T-helper 1 cell (primary cell): ENCODE data around the gene POLRMT.
"Not testable (repeated sequence)": the region's sequence is repeated elsewhere in the genome, so short reads cannot be mapped to it uniquely, and the experiment has no call there.

Experiments
- DNase-seq, 5 donors: peaks; one replicate each; pipeline ENCODE4 v3.0.0-alpha.2; 2012 to 2020

The POLRMT gene

DNA sequence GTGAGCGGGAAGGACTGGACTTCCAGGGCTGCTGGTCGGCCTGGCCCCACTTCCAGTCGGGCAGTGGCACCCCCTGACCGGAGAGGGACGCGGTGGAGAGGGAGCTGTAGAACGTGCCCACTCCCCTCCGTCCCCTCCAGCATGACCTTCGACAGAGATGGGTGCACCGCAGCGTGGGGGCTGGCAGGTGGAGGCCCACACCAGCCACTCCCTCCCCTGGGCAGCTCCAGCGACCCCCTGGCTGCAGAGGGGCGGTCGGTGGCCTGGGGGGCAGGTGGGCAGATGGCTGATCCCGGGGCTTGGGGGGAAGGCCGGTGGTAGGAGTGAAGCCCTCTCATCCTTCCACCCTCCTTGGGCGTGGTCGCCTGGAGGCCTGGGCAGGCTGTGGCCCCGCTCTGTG is 41.2 kb downstream of the POLRMT start:
- no peak for DNase-seq

DNA sequence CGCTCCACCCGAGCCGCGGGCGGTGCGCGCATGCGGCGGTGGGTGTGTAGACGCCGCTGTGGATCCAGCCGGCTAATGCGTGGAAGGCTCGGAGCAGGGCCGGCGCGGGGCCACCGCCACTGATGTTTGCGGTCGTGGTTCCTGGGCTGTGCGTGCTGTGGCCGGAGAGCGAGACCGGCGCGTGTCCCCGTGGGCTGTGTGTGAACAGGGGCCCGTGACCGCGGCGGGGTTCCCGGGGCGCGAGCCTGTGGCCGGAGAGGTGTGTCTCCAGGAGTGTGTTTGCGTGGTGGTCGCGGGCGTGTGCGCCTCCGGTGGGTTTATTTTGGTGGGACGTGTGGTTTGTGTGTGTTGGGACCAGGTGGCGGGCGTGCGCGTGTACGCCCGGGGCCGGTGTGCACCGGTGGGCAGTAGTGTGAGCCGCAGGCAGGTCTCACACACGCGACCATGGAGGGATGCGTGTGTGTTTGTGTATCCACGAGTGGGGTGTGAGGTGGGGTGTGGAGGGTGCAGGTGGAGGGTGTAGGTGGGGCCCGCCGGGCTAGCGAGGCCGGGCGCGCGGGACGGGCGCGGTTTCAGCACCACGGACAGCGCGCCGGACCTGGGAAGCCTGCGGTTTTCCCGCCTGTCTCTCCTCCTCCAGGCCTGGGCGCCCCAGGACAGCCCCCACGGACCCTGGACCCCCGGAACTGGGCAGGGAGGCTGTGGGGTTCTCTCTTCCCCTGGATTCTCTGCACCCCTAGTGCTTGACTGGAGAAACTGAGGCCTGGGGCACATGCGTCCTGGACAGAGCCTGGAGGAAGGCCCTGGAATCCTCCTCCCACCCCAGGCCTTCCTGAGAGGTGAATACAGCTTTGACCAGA is 42.0 kb downstream of the POLRMT start:
- DNase-seq, result no peak

DNA sequence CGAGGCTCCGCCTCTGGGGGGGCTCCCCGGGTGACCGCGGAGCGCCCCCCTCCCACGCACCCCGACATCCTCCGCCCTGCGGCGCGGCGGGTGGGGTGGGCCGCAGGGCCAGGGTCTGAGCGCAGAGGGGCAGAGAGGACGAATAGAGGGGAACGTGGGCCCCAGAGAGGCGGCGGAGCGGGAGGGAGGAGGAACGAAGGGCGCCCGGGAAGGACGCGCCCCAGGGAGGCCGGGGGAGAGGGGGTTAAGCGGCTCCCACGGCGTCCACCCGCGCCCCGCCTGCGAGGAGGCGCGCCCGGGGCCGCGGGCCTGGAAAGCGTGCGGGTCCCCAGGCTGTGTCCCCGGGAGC is 42.6 kb downstream of the POLRMT start:
- DNase-seq, result no peak

DNA sequence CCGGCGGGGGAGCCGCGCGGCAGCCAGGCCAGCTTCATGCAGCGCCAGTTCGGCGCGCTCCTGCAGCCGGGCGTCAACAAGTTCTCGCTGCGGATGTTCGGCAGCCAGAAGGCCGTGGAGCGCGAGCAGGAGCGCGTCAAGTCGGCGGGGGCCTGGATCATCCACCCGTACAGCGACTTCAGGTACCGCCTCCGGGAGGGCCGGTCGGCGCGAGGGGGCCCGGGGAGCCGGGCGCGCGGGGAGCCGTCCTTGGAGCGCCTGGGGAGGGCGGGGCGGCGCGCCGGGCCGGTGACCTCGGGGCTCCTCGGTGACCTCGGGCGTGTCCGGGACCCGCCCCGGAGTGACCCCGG is 43.0 kb downstream of the POLRMT start:
- DNase-seq, result peak in 1 of 5 donors; percentile 24

DNA sequence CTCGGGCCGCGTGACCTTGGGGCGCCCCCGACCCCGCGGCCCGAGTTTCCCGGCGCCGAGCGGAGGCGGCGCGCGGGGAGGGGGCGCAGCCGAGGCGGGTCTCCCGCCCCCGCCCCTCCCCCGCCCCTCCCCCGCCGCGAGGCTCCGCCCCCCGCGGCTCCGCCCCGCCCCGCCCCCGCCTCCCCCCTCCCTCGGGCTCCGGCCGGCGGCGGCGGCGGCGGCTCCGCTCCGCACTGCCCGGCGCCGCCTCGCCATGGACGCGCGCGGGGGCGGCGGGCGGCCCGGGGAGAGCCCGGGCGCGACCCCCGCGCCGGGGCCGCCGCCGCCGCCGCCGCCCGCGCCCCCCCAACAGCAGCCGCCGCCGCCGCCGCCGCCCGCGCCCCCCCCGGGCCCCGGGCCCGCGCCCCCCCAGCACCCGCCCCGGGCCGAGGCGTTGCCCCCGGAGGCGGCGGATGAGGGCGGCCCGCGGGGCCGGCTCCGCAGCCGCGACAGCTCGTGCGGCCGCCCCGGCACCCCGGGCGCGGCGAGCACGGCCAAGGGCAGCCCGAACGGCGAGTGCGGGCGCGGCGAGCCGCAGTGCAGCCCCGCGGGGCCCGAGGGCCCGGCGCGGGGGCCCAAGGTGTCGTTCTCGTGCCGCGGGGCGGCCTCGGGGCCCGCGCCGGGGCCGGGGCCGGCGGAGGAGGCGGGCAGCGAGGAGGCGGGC is 43.5 kb downstream of the POLRMT start, which contains the start of gene HCN2:
Gene HCN2, plus strand, starts transcription at position 189 of the 703 bp plus-strand sequence. Its CDS starts 65 bp downstream, at position 254.
- no peak for DNase-seq

DNA sequence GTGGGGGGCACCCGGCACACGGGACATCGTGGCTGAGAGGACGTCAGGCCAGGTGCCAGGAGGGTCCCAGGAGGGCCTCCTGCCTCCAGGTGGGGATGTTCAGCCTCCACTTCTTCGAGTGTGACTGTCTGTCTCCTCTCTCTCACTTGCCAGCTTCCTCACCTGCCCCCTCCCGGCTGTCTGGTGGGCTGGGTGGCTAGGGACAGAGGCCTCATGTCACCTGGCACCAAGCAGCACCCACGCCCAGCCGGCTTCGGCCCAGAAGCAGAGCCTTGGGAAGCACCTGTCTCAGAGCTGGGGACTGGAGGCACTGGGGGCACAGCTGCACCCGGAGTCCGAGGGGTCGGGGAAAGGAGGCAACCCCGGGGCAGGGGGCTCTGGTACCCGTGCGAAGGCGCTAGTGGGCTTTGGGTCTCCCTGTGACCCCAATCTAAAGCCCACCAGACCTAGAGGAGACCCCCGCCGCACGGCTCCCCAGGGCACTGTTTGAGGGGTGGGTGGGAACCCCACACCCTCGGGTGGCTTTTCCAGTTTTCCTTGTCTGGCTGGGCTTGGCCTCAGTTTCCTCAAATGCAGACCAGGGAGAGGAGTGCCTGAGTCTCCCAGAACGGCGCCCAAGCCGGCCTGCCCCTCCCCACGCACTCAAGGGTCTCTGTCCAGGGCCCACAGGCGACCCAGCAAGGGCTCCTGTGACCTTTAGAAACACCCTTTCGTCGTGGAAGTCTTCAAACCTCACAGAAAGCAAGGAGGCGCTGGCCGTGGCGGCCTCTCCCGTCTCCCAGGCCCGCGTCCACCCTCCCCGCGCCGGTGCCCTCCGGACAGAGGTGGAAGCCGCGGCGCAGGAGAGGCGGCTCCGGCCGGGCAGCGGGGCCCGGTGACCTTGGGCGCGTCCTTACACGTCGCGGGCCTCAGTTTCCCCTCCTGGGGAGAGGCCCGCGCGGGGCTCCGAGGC is 44.3 kb downstream of the POLRMT start:
- DNase-seq, result no peak

DNA sequence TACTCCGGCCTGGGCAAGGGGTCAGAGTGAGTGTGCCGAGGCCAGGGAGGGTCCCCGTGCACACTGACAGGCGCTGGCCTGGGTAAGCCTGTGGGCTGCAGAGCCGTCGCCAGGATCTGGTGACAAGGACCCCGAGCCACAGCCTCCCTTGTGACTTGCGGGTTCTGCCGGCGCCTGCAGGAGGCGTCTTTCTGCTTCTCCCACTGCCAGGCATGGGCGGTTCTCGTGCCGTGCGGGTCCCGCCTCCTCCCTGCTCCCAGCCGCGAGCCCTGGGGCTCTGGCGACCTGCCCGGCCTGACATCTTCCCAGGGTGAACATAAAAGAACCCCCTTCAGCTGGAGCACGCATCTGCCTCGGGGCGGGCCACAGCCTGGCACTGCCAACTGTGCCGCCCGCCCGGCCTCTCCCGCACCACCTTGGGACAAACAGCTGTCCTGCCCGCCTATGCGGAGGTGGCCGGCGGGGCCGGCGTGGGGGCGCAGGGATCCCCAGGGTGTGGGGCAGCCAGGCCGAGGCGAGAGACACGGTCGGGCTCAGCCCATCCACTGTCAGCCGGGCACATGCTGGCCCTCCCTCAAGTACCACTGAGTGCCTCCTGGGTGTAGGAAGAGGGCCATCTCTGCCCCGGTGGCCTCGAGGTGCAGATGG is 45.1 kb downstream of the POLRMT start:
- peak; percentile 38 to 61 (median 57) for DNase-seq

DNA sequence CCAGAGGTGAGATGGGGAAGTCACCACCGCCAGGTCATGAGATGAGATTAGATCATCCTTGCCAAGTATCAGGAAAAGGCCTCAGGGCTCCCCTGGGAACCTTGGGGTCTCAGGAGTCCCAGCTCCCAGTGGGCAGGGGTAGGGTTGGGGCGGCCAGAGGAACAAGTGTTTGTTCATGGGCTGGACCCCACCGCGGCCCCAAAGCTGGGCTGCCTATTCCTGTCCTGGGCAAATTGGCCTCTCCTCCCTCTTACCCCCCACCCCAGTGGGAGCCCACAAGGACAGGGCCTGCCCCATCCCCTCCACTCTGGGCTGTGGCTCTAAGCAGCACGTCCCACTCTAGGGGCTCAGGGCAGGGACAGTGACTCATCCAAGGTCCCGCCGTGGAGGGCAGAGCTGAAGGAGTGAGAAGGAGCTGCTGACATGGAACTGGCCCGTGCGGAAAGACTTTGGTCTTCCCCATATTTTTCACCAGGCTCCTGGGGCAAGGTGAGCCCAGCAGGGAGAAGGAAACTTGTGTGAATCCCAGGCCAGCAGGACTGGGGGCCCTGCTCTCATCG is 47.7 kb downstream of the POLRMT start:
- DNase-seq, result no peak

DNA sequence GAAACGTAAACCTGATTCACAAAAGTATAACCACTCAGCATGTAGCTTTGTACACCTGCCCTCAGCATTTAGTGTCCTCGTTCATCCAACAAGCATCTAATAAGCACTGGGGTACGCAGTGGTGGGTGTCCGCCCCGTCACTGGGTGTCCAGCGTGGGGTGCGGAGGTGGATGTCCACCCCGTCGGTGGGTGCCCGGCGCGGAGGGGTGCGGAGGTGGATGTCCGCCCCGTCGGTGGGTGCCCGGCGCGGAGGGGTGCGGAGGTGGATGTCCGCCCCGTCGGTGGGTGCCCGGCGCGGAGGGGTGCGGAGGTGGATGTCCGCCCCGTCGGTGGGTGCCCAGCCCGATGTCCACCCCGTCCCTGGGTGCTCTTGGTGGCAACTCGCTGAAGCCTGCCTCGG is 48.2 kb downstream of the POLRMT start:
- DNase-seq, result not testable (repeated sequence)

DNA sequence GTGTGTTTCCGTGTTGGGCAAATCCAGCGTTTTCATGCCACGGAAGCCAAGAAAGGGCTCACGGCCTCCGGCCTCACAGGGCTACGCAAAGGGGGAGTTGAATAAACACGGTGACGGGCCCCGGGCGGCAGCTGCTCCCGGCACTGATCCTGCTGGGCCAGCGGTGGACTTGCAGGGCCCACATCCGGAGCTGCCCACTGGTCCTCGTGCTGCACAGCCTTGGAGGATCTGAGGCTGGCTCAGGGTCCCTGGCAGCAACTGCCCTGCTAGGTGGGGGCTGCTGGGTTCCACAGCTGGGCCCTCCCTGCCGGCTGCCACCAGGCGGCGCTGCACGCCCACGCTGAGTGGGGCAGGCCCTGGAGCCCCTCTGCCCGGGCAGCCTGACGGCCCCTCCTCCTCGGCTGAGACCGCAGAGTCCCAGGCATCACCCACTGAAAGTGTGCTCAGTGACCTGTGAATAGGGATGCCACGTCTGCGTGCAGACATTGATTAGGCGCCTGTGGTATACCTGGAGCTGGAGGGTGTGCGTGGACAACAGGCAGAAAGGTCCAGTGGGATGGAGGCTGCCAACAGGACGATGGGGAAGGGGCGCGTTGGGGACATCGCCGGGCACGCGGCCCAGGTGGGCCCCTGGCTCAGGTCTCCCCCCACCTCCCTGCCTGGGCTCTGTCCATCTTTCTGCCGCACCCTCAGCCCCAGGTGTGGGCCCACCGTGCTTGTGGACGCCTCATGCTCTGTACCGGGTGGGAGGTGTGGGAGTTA is 48.9 kb downstream of the POLRMT start:
- peak; percentile 39 to 65 (median 50) for DNase-seq

DNA sequence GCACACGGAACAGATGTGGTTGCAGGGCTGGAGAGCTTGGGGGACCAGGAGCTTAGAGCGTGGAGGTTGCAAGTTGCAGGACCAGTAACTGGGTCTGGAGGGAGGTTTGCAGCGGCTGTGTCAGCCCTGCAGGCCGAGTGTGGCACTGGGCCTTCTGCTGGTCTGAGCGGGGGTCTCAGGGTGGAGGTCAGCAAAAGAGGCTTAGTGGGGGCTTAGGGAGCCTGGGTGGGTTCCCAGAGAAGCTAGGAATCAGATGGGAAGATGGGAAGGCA is 49.4 kb downstream of the POLRMT start:
- no peak for DNase-seq

DNA sequence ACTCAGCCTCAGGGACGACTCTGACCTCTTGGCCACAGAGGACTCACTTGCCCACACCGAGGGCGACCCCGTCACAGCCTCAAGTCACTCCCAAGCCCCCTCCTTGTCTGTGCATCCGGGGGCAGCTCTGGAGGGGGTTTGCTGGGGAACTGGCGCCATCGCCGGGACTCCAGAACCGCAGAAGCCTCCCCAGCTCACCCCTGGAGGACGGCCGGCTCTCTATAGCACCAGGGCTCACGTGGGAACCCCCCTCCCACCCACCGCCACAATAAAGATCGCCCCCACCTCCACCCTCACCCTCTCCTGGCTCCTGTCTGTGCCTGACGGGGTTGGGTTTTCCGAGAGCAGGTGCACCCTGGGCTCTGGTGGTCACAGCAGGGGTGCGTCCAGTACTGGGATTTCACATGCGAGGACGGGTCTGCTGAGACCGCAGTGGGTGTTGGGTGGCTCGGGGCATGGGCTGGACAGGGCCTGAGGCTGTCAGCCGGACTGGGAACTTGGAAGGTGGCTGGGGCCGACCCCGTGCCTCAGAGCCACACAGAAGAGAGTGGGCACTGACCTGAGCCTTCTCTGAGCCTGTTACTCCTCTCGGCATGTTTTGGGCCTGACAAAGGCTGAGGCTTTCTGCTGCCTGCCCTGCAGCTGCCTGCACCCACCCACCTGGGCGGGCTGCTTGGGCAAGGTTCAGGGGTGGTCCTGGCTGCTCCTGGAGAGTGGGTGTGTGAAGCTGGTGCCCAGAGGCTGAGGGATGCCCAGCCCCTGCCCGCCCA is 50.0 kb downstream of the POLRMT start:
- no peak for DNase-seq

DNA sequence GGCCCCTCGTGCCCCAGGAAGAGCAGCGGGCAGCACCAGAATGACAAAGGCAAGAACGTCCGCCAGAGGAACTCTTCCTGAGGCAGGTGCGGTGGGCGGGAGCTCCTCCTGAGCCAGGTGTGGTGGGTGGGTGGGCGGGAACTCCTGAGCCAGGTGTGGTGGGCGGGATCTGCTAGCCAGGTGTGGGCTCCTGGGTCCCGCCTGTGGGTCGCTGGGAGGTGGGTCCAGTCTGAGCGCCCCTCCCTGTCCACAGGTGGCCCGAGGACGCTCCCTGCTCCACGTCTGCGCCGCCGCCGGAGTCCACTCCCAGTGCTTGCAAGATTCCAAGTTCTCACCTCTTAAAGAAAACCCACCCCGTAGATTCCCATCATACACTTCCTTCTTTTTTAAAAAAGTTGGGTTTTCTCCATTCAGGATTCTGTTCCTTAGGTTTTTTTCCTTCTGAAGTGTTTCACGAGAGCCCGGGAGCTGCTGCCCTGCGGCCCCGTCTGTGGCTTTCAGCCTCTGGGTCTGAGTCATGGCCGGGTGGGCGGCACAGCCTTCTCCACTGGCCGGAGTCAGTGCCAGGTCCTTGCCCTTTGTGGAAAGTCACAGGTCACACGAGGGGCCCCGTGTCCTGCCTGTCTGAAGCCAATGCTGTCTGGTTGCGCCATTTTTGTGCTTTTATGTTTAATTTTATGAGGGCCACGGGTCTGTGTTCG is 50.7 kb downstream of the POLRMT start:
- no peak for DNase-seq

DNA sequence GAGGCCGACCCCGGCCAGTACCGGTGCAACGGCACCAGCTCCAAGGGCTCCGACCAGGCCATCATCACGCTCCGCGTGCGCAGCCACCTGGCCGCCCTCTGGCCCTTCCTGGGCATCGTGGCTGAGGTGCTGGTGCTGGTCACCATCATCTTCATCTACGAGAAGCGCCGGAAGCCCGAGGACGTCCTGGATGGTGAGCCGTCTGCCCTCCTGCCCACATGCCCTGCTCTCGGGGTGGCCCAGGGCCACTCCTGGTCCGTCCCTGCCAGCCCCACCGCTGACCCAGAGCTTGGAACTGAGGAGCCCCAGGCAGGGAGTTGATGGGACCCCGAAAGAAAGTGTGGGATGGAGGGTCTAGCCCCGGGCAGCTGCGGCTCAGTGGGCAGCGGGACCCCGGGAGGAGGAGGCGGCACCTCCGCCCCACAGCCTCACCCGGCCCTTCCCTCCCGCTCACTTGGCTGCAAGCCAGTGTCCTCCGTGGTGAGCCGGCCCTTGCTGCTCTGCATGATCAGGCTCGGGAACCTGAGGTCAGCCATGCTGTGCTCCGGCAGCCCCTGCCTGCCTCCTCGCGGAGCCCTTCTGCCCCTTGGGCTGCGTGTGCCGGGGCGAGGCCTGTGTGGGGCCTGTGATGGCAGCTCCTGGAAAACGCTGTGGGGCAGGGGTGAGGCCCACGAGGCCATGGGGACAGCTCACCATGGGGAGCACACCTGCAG is 51.8 kb downstream of the POLRMT start:
- no peak for DNase-seq

DNA sequence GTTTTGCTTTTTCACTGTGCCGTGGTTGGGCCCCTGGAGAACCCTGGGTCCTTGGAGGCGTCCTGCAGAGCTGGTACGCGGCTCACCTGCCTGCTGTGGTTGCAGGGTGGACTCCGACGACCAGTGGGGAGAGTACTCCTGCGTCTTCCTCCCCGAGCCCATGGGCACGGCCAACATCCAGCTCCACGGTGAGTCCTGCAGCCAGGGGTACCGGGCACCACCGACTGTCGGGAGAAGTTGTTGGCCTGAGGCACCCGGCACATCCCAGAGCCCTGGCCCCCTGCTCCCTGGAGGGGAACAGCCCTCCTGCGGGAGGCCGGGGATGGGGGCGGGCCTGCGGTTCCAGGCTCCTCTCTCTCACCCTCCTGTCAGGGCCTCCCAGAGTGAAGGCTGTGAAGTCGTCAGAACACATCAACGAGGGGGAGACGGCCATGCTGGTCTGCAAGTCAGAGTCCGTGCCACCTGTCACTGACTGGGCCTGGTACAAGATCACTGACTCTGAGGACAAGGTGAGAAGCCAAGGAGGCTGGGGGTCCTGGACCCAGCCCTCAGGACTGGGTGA is 53.0 kb downstream of the POLRMT start:
- no peak for DNase-seq

DNA sequence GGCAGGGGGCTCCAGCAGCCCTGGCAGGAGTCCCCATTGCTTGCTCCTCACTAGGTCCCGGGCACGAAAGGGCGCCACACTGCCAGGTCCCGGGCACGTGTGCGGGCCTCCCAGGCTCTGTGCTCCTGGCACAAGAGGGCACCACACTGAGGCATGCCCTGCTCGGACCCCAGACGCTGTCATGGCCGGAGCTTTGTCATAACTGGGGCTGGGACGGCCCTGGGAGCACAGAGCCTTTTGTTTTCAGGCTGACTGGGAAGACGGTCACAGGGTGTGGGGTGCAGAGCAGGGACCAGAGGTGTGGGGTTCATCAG is 53.5 kb downstream of the POLRMT start:
- no peak for DNase-seq

DNA sequence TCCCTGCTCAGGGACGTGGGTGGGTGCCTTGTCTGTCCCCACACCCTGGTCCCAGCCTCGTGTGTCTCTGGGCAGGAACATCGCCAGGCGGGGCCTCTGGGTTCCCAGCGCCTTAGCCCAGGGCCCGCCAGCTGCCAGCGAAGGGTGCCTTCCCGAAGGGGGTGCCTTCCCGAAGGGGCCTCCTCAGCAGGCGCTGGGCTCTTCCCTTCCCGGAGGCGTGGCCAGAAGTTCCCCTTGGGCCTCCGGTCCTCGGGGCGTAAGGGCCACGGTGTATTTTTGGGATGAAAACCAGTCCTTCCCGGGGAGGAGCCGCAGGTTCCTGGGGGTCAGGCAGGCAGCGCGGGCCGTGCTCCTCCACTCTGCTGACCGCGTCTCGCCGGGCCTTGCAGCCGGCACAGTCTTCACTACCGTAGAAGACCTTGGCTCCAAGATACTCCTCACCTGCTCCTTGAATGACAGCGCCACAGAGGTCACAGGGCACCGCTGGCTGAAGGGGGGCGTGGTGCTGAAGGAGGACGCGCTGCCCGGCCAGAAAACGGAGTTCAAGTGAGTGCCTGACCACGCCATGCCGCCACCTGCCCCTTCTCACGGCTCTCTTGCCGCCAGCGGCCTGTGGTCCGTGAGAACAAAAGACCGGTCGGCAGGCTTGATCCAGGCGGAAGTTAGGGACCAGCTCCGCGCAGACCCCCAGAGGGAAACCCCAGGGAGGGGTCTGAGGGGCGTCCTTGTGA is 54.1 kb downstream of the POLRMT start:
- DNase-seq, result no peak
